ENCODE data around the gene RAD51B. TPM values are rescaled to one million over a fixed set of nuclear protein-coding genes. Genes with fewer than 3 reads are reported as not detected.
A peak's percentile ranks its signal among the peaks of the same experiment; 100 is the strongest.

Gene RAD51B
- total and polyA plus RNA-seq, 2 of the 13 experiments (the other 11 are each of a cell fraction or from before 2014, with no cell fraction given), result 7.0 to 9.5 TPM

GRCh38 chr14:68577802-68578541 is 758.4 kb downstream of the RAD51B start (continued):
- peak; percentile 92 for TF ChIP-seq FOXK2 (IDR thresholded peaks at IDR 0.05)
- no peak for TF ChIP-seq ZNF790 (CRISPR knock-in tag; IDR thresholded peaks at IDR 0.05; ENCODE audit: borderline replicate concordance)
- TF ChIP-seq ARID5B (CRISPR knock-in tag; IDR thresholded peaks at IDR 0.05), result peak; percentile 97
- no peak for TF ChIP-seq MAZ (IDR thresholded peaks at IDR 0.05; ENCODE audit: borderline replicate concordance, low read depth, low read length)
- TF ChIP-seq MAZ (CRISPR knock-in tag; IDR thresholded peaks at IDR 0.05; ENCODE audit: low read depth), result peak; percentile 42; the same call in 1 of the 2 replicates
- TF ChIP-seq MNT (IDR thresholded peaks at IDR 0.05), result peak; percentile 94
- peak; percentile 85 for TF ChIP-seq TBL1XR1 (IDR thresholded peaks at IDR 0.05; ENCODE audit: borderline replicate concordance, low read length, partially characterized antibody)
- no peak for TF ChIP-seq ZNF878 (CRISPR knock-in tag; IDR thresholded peaks at IDR 0.05)
- TF ChIP-seq ZNF331 (CRISPR knock-in tag; IDR thresholded peaks at IDR 0.05), result peak; percentile 90
- TF ChIP-seq HNF4G (IDR thresholded peaks at IDR 0.05; ENCODE audit: borderline replicate concordance, low read depth, low read length), result peak; percentile 18; the same call in 1 of the 2 replicates
- TF ChIP-seq HNF4G (CRISPR knock-in tag; IDR thresholded peaks at IDR 0.05; ENCODE audit: borderline replicate concordance, low read depth), result no peak
- peak; percentile 75 for TF ChIP-seq SKI (IDR thresholded peaks at IDR 0.05; ENCODE audit: partially characterized antibody)
- 0 out of 2 replicates have a peak, but pooled peaks have one; percentile 50 for TF ChIP-seq ZMAT3 (CRISPR knock-in tag; conservative IDR thresholded peaks at IDR 0.05)
- TF ChIP-seq TFDP2 (CRISPR knock-in tag; IDR thresholded peaks at IDR 0.05), result 0 out of 2 replicates have a peak, but pooled peaks have one; percentile 48
- peak; percentile 94 for TF ChIP-seq ZNF644 (CRISPR knock-in tag; IDR thresholded peaks at IDR 0.05; ENCODE audit: low read depth)
- TF ChIP-seq ZNF501 (CRISPR knock-in tag; IDR thresholded peaks at IDR 0.05), result peak; percentile 46; the same call in 1 of the 2 replicates
- peak; percentile 76; the same call in 1 of the 2 replicates for TF ChIP-seq DPF2 (CRISPR knock-in tag; IDR thresholded peaks at IDR 0.05; ENCODE audit: borderline replicate concordance, low read depth)
- no peak for TF ChIP-seq SNAPC2 (CRISPR knock-in tag; IDR thresholded peaks at IDR 0.05)
- TF ChIP-seq KAT7 (CRISPR knock-in tag; IDR thresholded peaks at IDR 0.05; ENCODE audit: borderline replicate concordance), result 0 out of 2 replicates have a peak, but pooled peaks have one; percentile 37
- no peak for TF ChIP-seq ZNF782 (CRISPR knock-in tag; IDR thresholded peaks at IDR 0.05; ENCODE audit: borderline replicate concordance)
- TF ChIP-seq ZNF292 (CRISPR knock-in tag; IDR thresholded peaks at IDR 0.05; ENCODE audit: borderline replicate concordance, low read depth), result peak; percentile 67
- TF ChIP-seq ARNTL (CRISPR knock-in tag; IDR thresholded peaks at IDR 0.05), result peak; percentile 86

All from HepG2 (cell line).